Amygdala (tissue), 56 donors: ENCODE data around the gene HSPA14.
A peak's percentile ranks its signal among the peaks of the same experiment; 100 is the strongest.
"Not testable (repeated sequence)": the region's sequence is repeated elsewhere in the genome, so short reads cannot be mapped to it uniquely, and the experiment has no call there.

ENCODE experiments used
- DNase-seq, 56 donors: peaks; one replicate each; lab custom pipeline; 2025; lab: John Stamatoyannopoulos, UW

Gene HSPA14, protein sequence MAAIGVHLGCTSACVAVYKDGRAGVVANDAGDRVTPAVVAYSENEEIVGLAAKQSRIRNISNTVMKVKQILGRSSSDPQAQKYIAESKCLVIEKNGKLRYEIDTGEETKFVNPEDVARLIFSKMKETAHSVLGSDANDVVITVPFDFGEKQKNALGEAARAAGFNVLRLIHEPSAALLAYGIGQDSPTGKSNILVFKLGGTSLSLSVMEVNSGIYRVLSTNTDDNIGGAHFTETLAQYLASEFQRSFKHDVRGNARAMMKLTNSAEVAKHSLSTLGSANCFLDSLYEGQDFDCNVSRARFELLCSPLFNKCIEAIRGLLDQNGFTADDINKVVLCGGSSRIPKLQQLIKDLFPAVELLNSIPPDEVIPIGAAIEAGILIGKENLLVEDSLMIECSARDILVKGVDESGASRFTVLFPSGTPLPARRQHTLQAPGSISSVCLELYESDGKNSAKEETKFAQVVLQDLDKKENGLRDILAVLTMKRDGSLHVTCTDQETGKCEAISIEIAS

DNA sequence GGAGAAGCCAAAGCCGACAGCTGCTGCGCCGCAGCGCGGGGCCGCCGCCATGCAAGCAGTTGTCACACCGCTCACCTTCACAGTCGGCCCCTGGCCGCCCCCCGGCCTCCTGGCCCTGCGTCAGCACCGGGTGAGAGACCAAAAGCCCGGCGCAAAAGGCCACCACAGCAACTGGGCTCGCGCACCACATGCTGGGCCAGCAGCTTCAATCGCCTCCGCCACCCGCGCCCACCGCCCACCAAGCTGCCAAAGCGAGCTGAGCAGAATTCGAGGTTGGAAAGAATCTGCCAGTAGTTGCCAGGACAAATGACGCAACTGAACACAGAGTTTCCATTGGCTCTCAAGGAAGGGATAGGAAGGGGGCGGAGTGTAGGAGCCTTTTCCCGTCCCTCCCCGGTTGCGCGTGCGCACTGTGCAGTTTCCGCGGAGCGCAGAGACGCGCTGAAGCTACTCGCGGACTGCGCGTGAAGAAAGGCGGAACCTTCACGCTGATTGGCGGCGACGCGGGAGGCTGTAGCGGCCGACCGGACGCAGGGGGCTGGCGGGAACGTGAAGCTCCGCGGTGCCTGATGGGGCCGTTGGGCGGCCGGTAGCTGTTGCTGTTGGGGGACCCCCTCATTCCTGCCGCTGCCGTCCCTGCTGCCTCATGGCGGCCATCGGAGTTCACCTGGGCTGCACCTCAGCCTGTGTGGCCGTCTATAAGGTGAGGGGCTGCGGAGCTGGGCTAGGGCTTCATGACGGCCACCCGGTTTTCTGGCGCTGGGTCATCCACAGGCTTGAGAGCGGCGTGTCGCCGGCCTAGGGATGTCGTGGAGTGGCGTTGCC lies at the start of gene HSPA14, which contains the start of the genes CDNF and MSANTD7:
TSS of gene HSPA14 (plus strand) at position 550 of the 825 bp plus-strand sequence. CDS start at position 647, 97 bp downstream.
TSS of gene CDNF (minus strand) at position 281 of the 825 bp plus-strand sequence. CDS start at position 190, 91 bp downstream.
TSS of gene MSANTD7 (plus strand) at position 550 of the 825 bp plus-strand sequence. CDS start 3,979 bp downstream, outside the sequence.
- peak; percentile 90 to 99 (median 97) for DNase-seq

DNA sequence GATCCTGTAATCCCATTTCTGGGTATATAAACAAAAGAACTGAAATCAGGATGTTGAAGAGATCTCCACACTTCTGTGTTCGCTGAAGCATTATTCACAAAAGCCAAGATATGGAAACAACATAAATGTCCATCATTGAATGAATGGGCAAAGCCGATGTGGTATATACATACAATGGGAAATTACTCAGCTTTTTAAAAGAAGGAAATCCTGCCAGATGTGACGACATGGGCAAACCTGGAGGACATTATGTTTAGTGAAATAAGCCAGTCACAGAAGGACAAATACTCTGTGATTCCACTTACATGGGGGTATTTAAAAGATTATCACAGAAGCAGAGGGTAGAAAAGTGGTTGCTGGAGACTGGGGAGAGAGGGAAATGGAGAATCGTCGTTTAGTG lies 39.5 kb upstream of the HSPA14 start:
- DNase-seq: no peak

DNA sequence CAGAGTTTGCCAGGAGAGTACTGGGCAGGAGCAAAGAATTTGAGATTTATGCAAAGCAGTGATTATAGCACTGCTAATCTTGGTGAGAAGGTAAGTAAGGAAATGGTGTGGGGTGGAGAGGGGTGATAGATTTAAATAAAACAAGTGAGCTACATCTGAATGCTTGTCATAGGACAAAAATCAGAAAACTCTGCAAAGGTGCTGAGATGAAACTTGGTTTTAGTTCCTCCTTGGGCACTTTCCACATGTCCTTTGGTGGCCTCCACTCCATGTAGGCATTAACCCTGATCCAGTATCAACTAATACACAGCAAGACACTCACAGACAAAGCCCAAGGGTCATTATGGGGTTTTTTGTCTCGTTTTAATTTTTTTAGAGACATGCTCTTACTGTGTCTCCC lies 37.7 kb upstream of the HSPA14 start:
- DNase-seq: no peak

DNA sequence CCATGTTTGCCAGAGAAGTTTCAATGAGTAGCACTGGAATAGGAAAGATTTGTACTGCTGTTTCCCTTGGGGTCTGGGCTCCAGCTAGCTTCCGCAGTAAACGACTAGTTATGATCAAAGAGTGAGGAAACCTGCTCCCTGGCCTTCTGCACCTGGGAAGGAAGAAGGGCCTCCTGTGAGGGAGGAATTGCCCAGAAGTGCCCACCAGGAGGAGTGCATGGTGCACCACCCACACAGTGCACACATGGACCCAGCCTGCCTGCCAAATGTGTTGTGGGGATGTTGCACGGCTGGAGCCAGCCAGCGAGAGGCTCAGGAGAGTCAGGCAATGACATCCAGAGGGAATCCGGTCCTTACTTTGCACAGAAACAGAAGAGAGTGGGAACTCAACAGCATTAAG lies 36.4 kb upstream of the HSPA14 start:
- DNase-seq: no peak

DNA sequence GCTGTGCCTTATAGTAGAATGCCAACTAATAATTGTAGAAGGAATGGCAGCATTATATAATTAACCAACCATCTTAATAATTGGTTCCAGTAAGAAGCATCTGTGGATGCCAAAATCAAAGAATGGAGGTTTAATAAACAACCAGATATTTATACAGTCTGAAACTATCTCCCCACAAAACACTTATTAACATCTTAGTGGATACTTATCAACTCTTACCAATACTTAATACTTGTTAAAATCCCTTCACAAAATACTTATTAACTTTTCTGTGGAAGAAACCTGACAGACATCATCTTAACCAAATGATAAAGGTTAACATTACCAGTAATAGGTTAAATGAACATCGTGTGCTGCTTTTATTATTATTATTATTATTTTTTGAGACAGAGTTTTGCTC lies 34.3 kb upstream of the HSPA14 start:
- no peak for DNase-seq

DNA sequence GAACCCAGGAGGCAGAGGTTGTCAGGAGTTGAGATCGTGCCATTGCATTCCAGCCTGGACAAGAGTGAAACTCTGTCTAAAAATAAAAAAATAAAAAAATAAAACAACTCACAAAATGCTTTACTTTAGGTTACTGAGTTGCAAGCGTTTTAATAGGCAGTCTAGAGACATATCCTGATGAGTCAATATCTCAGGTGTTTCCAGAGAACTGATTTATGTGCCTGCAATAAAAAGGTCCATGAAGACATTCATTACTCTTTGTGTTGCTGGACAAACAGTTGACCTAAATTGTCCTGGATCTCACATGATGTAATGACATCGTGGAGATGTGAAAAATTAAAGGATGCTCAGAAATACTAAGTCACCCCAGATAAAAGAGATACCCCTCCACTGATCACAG lies 31.8 kb upstream of the HSPA14 start:
- no peak for DNase-seq

DNA sequence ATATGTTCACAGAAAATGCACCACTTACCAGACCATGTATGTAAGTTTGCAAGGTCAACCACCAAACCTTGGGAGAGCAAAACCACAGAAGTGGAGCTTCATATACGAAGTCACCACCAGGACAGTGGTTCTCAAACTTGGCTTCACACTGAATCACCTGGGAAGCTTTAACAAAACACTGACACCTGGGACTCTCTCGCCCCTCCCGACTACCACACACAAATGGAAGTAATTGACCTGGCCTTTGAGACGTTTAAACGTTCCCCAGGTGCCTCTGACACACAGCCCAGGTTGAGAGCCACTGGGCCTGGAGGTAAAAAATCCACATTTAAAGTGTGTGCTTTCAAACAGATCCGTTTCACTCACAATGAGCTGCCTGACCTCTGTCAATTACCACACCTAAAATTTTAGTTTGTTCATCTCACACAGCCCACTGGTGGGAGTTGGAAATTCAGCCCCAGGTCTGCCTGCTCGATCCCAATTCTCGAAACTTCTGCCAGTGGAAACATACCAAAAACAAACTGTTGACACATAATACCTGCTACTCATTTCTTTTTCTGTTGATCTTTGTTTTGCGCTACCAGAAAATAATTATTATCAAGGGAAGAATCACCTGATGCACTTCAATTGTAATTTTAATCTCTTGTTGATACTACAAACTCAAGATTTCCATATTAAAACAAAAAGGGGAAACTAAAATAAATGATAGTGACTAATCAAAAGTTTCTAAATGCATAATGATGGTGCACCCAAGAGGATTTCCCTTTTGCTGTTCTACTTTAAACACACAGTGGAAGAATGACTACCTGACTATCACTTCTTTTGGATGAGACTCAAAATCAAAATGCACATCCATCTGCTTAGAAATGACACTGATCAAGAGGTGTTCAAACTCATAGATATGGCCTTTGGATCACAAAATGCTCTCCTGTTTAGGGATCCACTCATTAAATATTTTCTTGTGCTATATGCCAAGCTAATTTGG lies 26.8 kb upstream of the HSPA14 start:
- DNase-seq: no peak

DNA sequence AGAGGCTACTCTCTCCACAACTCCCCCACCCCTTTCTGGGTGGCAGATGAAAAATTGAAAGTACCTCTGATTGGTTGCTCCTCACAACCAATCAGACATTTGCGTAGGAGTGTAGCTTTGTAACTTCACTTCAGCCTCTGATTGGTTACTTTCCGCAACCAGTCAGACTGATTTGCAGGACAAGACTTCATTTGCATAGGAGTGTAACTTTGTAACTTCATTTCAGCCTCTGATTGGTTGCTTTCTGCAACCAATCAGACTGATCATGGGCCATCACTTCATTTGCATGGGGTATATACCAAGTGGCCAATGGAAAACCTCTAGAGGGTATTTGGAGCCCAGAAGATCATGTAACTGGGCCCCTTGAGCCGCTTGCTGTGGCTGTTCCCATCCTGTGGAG lies 25.8 kb upstream of the HSPA14 start:
- DNase-seq: no peak

DNA sequence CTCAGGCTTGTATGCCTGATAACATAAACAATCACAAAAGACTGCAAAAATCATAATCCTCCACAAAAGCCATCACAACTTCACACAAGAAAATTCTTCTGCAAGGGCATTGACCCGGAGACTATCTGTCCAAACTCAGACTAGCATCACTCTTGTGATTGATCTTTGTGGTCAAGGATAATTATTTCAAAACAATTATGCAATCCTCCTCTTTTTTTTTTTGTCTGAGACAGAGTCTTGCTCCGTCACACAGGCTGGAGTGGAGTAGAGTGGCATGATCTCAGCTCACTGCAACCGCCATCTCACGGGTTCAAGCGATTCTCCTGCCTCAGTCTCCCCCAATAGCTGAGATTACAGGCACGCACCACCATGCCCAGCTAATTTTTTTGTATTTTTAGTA lies 22.4 kb upstream of the HSPA14 start:
- no peak for DNase-seq

DNA sequence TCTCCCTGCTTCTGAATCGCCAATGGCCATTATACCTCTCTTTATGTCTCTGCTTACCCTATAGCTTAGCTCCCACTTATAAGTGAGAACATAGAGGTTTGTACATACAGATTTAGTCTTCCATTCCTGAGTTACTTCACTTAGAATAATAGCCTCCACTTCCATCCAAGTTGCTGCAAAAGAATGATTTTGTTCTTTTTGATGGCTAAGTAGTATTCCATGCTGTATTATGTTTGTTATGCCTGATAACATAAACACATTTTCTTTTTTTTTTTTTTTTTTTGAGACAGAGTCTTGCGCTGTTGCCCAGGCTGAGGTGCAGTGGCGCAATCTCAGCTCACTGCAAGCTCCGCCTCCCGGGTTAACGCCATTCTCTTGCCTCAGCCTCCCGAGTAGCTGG lies 21.4 kb upstream of the HSPA14 start:
- not testable (repeated sequence) for DNase-seq

DNA sequence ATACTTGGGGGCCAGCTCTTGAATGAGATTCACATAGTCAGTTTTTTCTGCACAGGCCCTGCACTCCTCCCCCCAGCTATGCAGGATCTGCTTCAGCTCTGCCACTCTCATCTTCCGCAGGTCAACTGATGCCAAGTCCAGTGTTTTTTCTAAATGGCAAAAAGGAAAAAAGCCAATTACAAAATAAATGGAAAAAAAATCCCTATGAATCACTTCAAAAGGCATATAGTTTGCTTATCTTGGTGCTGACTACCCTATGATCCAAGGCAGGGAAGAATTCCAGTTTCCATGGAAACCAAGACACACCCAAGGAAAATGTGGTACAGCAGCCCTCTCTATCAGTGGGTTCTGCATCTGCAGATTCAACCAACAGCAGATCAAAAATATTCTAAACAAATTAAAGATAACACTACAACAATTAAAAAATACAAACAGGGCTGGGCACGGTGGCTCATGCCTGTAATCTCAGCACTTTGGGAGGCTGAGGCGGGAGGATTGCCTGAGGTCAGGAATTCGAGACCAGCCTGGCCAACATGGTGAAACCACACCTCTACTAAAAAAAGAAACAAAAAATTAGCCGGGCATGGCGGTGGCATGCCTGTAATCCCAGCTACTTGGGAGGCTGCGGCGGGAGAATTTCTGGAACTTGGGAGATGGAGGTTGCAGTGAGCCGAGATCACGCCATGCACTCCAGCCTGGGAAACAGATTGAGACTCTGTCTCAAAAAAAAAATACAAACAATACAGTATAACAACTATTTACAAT lies 17.9 kb upstream of the HSPA14 start:
- peak in 2 of 56 donors; percentile 1 for DNase-seq

DNA sequence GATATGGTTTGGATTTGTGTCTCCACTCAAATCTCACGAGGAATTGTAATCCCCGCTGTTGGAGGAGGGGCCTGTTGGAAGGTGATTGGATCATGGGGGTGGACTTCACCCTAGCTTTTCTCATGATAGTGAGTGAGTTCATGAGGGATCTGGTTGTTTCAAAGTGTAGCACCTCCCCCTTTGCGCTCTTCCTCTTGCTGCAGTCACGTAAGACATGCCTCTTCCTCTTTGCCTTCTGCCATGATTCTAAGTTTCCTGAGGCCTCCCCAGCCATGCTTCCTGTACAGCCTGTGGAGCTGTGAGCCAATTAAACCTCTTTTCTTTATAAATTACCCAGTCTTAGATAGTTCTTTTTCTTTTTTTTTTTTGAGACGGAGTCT lies 17.3 kb upstream of the HSPA14 start:
- no peak for DNase-seq

DNA sequence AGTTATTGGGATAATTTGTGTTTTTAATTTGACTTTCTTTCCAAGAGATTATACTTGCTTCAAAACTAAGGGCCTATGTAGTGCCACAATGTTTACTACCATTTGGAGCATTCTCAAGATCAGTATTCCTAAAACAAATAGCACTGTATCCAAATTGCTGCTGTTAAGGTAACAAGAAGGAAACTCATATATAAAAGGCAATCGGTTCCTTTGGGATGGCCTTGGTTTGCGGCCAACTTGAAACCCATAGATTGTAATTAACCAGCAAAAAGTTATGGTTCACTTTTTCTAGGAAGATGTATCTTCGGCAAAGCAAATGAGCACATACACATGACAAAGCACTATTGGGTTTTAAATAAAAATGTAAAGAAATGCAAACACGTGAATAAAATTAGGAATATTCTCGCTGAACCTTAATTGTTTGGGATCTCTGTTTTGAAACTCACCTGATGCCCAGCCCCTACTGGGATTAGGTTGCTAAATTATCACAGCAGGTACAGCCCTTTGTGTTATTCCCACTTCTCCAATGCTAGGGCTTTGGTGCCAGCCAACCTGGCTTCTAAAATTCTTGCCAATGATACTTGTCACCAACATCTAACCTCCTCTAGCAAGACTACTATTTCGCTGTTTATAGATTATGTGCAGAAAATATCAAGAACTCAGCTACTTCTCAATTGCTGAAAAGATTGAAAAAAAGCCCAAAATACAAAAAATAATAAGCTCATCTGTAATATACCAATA lies 16.3 kb upstream of the HSPA14 start:
- no peak for DNase-seq

DNA sequence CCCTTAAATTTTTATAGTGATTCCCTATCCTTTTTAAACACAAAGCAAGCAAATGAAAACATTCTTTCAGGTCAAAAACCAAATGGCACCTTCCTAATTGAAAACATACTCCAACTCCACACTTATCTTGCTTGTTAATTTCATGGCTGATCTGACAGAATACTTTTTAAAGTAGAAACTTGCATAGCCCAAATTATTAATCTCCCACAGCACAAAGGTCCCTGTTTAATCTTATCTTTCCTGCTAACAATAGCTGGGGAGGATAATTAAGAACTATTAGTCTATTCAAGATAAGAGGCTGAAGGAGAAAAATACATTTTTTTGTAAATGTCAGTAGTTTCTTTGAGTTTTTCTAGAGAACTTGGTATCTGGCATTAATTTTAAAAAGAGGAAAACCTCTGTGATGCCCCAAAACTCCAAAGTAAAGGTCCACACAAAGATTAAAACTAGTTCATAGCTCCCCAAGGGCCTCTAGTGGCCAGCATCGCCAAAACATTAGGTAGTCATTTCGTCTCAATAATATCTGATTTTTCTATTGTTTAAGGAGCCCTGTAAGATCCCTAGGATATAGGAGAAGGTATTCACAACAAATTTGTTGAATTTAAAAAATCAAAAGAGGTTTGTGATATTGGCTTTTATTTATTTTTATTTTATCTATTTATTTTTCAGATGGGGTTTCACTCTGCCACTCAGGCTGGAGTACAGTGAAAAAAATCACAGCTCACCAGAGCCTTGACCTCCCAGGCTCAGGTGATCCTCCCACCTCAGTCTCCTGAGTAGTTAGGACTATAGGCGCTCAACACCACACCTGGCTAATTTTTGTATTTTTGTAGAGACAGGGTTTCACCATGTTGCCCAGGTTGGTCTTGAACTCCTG lies 15.0 kb upstream of the HSPA14 start:
- DNase-seq: peak in 15 of 56 donors; percentile 0 to 50 (median 6)

DNA sequence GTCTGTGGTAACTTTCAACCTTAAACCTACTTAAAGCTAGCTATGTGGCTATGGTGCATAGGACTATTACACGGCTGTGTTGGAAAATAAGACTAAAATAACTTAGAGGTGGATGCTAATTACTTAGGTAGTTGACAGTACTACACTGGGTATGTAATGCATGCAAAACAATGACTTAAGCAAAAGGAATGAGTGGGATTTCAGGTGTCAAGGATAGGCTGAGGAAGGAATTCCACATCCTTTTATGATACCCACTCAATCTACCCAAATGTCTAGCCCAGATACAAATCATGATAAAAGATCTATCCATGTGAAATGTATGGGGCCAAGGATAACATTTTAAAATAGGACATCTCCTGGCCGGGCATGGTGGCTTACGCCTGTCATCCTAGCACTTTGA lies 14.1 kb upstream of the HSPA14 start:
- no peak for DNase-seq

DNA sequence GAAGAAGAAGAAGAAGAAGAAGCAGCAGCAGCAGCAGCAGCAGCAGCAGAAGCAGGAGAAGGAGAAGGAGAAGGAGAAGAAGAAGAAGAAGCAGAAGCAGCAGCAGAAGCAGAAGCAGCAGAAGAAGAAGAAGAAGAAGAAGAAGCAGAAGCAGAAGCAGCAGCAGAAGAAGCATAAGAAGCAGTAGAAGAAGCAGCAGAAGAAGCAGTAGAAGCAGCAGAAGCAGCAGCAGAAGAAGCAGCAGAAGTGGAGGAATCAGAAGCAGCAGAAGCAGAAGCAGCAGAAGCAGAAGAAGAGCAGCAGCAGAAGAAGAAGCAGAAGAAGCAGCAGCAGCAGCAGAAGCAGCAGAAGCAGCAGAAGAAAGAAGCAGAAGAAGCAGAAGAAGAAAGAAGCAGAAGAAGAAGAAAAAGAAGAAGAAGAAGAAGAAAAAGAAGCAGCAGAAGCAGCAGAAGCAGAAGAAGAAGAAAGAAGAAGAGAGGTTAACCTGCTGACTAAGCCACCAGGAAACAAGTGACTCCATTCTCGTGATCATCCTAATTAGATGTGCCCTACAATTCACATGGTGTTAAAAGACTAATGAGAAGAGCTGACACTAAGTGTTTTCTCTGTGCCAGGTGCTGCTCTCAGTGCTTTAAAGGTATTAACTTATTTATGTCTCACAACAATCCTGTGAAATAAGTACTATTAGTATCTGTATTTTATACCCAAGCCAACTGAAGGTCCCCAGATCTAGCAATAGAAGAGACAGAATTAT lies 11.9 kb upstream of the HSPA14 start:
- DNase-seq: no peak

DNA sequence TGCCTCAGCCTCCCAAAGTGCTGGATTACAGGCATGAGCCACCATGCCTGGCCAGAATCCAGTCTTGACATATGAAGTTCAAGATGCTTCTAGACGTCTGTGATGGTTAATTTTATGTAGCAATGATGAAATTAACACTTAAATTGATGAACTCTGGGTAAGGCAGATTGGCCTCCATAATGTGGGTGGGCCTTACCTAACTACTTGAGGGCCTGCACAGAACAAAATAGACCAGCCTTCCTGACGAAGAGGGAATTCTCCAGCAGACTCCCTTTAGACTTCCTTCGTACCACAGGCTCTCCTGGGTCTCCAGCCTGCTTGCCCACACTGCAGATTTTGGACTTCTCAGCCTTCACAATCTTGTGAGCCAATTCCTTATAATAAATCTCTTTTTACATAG lies 5.0 kb upstream of the HSPA14 start:
- no peak for DNase-seq
